Measurements from ENCODE around the gene VPS54.
"Not testable (repeated sequence)": the region's sequence is repeated elsewhere in the genome, so short reads cannot be mapped to it uniquely, and the experiment has no call there.

- not testable (repeated sequence) for TF ChIP-seq CTCF (IDR thresholded peaks at IDR 0.05; ENCODE audit: insufficient read depth, low read length); POLR2AphosphoS5 (IDR thresholded peaks at IDR 0.05; ENCODE audit: low read depth); SPI1 (IDR thresholded peaks at IDR 0.05; ENCODE audit: borderline replicate concordance, low read depth); REST (IDR thresholded peaks at IDR 0.05; ENCODE audit: insufficient replicate concordance, low read depth)
Measured at GRCh38 chr2:63991173-63991999, 27.8 kb downstream of the VPS54 start.

All from HL-60 (cell line).